Activated T-cell treated with anti-CD3 and anti-CD28 coated beads, Interleukin-2, amount 50 U/mL, for 48 hours (primary cell): ENCODE data around the gene MIER2.

Experiments used
- DNase-seq, 2 experiments: peaks; one replicate each; pipeline ENCODE4 v3.0.0-alpha.2; 2020

MIER2 gene

DNA sequence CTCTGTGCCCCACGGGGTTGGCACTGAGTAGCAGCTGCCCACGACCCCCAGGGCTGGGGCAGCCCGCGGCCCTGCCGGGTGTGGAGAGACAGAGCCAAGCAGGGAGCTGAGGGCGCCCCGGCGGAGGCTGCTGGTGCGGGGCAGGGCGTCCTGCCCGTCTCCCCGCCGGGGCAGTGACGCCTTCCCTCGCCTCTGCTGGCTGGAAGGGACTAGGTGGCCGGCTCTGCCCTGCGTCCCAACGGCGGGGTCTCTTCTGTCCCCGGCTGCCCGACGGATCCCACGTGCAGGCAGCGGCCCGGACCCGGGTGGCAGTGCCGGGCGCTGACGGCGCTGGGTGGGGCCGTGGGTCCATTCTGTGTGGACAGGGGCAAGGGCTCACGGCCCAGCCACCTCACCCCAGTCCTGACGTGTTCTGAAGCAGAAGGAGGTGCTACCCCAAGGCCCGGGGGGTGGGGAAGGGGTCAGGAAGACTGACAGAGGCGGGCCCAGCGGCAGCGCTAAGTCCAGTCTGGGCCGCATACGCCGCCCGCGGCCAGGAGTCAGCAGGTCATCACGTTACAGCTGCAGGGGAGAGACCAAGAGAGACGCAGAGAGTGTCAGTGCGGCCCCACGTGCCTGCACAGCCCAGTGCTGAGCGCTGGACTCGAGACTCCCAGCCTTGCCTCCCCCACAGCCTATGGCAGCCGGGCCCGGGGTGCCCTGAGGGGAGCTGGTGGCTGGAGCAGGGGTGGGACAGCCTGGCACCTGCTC is 38.3 kb downstream of the MIER2 start:
- DNase-seq: no peak

DNA sequence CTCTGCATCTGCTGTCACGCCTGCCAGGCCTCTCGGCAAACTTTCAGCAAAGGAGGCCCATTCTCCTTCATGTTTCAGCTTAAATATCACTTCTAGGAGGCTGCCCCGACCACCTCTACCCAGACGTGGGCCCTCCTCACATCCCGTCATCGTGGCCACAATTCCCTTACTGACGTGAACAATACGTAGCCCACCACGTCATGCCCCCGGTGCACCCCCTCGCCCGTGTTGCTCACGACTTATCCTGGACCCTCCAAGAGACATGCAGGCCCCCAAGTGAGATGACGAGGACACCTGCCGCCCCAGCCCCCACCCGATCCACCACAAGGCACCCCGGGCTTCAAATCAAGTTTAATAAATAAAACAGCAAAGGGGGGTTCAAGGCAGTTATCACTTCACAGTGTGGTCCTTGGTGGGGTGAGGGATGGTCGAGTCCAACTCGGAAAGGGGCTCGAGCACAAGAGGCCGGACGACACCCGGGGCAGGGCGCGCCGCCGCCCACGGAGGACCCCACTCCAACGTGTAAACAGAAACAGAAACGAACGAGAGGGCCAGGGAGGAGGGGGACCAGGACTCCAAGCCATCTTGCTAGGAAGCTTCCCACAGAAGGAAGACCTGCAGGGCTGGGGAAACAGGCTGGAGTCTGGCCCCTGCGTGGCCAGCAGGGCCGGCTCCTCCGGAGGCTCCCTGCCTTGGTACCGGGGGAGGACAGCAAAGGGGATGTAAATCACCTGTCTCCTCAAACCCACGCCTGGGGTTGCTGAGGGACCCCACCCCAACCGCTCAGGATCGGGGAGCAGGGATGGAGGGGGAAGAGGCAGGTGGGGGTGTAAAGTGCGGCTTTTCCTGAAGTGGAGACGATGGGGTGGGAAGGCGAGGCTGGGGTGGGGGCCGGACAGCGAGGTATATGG is 39.1 kb downstream of the MIER2 start:
- DNase-seq: no peak

DNA sequence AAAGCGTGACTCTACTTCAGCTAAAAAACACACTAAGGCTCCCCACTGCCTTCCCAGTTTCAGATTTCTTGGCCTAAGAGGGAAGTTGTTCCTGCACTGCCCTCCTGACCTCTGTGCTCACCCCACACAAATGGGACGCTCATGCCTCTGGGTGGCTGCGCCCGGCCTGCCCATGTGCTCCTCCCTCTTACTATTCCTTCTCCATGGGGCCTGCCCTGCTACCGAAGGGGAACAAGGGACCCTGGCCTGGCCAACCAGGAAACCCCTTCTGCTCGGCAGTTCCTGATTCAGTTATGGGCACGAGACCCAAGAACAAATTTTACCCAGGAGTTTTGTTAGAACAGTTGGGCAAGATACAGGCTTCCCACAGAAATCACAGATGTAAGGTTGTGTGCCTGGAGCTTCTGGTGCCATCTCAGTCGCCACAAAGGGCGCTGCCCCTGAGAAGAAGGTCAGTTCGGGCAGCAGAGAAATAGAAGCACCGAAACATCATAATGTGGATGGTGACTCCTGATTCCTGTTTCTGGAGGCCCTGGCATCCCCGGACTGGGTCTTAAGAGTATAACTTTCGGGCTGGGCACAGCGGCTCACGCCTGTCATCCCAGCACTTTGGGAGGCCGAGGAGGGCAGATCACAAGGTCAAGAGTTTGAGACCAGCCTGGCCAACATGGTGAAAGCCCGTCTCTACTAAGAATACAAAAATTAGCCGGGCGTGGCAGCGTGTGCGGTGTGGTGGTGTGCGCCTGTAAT is 47.9 kb downstream of the MIER2 start:
- no peak for DNase-seq

DNA sequence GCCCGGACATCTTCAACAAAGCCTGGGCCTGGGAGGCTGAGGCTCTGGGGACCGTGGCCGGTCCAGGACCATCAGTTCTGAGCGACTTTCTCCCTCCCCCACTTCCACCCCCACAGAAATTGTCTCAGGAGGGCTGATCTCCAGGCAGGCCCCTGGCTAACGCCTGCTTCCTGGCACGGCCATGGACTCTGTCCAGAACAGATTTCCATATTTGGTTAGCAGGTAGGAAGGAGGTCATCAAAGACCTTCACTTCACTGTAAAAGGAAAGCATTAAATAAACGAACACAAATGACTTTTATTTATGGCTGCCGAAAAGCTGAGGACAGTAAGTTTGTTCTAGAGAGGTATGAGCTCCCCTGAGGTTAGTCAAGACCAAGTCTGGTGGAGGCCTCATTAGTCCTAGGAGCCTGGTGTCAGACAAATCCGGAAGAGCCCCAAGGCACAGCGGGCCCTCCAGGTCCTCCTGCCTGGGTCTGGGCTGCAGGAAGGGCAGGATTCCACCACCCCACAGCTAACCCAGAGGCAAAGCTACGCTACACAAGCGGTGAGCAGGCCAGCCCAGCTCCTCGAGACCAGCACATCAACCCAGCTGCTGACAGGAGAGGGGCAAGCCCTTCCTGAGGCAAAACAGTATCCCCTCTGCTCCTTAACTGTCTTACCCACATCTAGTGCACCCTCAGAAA is 48.8 kb downstream of the MIER2 start:
- no peak for DNase-seq

DNA sequence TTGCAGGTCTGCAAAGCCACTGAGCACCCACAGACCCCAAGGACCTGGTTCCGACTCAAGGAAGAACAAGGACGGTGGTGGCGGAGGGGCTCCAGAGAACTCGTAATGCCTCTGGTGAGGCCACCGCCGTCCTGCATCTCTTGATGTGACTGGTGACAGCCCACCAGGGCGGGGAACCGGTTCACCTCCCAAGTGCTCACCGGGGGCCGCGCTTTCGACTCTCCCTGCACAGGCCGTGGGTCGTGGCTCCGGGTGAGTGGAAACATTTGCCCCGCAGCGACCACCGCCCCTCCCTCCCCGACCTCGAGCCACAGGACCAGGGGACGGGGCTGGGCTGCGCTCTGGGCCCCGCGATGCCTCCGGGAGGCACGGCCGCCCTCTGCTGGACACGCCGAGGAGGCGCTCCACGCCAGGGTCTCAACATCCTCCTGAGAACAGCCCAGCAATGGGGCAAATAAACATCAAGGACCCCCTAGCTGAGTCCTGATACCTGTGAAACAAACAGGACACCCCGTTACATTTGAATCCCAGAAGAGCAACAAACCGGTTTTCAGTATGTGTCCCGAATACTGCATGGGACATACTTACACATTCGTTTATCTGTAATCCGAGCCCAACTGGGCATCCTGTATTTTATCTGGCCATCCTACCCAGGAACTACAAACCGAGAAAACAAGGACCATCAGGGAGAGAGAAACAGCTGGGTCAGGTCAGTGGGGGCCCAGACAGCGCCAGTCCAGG is 49.5 kb downstream of the MIER2 start:
- DNase-seq: peak; percentile 64 to 72

DNA sequence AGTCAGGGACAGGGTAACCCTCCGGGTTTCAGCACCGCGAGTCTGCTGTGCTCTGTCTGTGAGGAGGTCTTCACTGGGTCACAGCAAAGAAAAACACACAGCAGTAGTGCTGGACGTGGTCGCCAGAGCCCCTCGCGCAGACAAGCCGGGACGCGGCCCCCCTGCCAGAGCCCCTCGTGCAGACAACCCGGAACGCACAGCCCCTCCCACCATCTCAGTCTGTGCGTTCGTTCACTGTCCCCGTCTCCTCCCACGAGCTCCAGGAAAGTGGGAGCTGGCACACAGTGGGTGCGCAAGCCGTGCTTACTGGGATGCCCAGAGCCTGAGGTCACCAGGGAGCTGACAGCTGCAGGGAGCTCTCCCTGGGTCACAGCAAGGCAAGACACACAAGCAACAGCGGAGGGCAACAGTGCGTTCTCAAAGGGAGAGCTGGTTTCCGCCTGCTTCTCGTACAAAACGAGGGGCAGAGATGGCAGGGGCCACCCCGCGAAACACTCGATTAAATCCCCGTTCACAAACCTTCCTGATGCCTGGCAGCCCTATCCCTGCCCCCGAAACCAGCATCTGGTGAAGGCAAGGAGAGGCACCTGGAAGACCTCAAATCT is 50.2 kb downstream of the MIER2 start:
- no peak for DNase-seq

DNA sequence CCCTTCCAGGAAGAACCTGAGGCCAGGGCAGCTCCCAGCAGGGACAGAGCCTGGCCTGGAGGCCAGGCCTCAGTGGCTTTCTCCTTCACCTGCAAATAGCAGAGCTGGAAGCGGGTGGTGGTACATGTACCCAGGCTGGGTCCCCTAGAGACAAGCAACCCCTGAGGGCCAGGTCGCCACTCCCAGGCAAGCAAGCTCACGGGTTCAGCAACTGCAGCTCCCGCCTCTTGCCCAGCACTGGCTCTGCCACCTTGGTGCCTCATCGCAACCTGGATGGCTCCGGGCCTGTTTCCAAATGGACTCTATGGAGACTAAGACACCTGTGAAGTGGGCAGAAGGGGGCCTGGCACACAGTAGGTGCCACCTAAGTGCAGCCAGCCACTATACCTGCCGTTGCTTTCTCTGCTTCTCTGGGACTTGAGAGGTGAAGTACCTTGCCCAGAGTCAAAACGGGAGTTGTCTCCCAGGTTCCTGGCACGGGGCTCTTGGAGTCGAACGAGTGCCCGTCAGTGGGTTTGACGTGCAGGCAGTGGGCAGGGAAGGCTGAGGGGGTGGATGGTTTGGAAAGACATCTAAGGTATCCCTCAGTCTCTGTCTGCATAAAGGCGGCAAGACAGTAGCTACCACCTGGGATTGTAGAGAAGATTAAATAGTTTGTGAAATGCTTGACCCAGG is 51.0 kb downstream of the MIER2 start:
- no peak for DNase-seq

DNA sequence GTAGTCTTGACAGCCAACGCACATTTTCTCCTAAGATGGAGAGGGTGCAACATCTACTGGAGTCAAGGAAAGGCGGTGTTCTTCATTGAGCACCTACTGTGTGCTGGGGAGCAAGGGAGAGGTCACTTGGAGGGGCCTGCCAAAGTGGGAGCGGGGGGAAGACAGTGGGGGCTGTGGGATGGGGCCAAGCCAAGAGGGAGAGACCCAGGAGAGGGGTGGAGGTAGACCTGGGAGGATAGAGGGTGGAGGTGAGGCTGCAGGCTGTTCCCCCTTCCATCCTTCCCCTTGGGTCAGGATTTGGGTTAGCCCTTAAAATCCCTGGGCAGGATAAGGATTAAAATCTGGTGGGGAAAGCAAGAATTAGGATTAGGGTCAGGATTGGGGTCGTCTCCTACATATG is 51.6 kb downstream of the MIER2 start:
- DNase-seq: no peak

DNA sequence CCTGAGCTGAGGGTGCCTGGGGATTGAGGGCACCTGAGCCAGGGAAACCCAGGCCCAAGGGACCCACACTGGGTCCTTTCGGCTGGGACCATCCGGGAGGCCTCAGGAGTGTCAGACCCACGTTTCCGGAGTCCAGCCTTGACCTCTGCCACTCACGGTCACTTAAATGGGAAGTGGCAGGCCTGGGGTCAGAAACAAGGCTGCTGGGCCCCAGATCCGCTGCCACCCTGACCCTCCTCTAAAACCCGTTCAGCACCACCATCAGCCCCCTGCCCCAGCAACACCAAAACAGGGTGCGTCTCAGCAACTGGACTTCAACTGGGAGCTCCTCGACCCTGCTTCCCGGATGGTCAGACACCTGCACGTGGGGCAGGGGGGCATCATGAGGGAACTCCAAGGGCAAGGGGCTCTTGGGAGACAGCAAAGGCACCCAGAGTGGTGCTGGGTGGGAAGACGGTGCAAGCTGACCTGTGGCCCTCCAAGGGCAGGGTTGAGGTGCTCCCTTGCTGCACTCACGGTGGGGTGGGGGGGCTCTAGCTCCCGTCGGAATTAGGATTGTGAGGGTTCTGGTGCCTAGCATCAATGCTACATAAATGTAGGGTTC is 52.2 kb downstream of the MIER2 start:
- no peak for DNase-seq

DNA sequence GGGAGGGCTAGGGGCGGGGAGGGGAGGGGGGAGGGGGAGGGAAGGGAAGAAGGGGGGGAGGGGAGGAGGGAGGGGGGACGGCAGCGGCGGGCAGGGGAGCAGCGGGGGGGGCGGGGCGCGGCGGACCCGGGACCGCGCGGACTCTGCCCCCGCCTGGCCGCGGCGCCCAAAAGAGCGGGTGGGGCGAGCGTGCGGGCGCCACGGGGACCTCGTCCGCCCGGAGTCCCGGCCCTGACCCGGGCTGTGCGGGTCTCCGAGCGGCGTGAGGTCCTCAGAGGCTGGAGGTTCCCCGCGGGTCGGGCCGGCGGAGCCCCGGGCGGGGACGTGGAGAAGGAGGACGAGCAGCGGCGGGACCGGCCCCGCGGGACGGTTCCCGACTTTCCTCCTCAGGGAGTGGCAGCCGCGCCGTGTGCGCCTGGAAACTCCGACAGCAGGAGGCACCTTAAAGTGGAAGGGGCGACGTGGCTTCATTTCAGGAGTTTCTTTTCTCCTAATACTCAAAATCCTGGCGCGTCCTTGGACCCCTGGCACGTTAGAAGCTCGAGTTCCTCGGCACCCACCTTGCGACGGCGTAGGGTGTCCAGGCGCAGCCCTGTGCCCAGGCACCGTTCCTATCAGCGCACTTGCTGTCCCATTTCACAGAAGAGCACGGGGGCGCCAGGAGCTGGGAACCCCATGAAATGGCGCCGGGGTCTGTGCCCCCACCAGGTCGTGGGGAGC is 52.9 kb downstream of the MIER2 start:
- no peak for DNase-seq

DNA sequence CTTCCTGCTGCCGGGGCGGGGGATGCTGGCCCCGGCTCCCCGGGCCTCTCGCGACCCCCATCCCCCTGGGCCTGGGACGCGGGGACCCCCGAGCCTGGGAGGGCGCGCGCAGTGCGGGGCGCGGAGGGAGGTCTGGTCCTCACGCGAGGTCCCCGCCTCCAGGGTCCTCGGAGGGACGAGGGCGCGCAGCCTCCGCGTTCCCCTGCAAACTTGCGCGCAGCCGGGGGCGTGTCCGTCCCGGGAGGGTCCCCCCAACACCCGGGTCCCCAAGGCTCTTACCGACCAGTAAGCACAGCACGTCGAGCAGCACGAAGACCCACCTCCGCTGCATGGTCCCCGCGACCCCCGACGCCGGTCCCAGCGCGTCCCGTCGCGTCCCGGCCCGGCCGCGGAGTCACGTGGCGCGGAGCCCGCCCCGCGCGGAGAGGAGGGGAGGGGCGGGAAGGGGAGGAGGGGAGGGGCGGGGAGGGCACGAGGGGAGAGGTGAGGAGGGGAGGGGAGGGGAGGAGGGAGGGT is 53.5 kb downstream of the MIER2 start, which contains the start of gene PLPP2:
PLPP2 (minus strand) TSS at position 398 of the 516 bp plus-strand sequence; CDS start at position 331, 67 bp downstream.
- no peak for DNase-seq

DNA sequence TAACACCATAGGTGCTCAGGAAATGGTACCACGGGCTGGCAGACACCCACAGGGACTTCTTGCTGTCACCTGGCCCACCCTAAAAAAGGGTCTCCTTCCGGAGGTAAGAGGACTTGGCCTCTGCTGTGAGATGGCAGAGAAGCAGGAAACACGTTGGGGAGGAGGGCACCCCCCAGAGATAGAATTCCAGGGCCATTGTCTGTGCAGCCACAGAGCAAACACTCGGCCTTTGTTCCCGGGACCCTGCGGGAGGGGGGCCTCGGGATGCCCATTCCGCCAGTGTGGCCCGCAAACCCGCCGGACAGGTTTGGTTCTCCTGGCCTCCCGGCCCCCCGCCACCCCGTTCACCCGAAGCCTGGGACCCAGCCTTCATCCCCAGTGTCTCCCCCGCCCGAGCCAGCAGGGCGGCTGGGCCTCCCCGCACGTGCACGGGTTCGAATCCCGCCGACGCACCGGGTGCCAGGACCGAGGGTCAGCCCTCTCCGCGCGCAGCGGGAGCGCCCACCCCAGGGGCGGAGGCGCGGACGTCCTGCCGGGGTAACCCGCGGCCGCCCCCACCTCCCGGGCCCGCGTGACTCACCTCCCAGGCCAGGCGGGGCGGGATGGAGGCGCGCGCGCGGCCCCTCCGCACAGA is 54.1 kb downstream of the MIER2 start:
- peak in 1 of 2 experiments; percentile 41 for DNase-seq

DNA sequence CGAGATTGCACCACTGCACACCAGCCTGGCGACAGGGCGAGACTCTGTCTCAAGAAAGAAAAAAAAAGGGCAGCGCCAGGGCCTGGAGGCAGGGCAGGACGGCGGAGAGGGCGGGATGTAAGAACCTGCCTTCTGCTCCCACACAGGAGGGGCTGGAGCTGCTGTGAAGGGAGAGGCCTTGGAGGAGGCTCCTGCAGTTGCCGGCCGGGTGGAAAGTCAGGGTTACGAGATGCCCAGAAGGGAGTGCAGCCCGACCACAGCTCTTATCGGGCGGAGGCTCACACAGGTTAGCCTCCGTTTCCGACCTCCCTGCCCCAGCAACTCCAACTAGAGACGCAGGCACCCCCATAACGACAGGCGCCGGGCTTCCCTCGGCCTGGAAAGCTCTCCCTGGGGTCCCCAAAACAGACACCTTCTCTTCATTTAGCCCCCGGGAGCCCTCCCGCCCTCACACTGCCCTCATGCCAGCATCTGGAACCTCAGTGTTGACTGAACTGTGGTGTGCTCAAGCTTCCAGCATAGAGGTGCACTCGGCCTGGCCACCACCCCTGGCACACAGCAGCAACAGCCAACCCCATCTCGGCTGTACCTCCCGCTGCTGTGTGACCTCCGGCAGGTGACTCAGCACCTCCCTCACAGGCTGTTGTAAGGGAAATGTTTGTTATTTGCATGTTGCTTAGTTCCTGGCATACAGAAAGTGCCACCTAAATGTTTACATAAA is 54.8 kb downstream of the MIER2 start:
- peak in 1 of 2 experiments; percentile 54 for DNase-seq

DNA sequence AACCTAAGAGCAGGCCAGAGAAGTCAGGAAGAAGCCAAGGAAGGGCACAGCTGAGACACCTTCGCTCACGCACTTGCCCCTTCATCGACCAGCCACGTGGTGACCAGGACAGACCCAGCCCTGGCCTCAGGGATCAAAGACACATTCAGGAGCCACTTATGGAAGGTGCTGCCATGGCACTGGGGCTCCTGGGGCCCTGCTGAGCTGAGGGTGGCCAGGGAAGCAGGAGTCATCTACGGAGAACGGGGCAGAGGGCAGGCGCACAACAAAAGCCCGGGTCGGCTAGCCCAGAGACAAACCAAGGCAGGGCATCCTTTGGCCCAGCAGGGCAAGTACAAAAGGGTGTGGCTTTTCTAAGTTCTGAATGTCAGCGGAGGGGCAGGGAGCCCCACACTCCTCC is 55.7 kb downstream of the MIER2 start:
- no peak for DNase-seq

DNA sequence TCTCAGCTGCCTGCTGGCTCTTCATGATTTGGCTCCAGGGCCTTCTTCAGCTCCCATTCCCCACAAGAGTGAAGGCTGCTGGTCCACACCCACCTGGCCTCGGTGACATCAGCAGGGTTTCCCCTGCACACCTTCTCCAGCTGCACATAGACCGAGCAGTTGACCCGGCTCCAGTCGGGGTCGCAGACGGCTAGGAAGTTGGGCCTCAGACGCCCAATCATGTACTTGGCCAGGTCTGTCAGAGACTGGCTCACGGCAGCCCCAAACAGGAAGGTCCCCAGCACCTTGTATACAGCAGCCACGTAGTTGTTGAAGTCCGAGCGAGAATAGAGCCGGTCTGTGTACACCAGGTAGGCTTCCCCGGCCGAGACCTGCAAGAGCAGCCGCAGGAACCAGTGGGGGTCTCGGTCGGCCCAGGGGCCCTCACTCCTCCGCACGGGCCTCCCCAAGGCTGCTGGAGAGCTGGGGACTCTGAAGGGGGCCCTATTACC is 57.2 kb downstream of the MIER2 start:
- DNase-seq: no peak

DNA sequence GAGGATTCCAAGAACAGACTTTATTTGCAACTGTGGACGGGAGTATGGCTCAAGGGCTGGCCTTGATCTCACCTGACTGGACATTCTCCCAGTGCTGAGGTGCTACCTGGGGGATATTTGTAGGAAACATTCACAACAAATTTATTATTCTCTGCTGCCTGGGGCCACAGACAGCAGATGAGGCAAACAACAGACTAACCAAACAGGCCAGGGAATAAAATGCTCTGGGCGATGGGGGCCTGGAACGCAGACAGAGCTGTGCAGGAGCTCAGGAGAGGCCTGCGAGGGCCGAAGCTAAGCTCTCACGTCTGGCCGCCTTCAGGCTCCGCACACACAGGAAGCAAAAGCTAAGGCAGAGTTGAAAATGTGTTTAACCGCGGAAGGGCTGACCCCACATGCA is 61.2 kb downstream of the MIER2 start:
- DNase-seq: no peak

DNA sequence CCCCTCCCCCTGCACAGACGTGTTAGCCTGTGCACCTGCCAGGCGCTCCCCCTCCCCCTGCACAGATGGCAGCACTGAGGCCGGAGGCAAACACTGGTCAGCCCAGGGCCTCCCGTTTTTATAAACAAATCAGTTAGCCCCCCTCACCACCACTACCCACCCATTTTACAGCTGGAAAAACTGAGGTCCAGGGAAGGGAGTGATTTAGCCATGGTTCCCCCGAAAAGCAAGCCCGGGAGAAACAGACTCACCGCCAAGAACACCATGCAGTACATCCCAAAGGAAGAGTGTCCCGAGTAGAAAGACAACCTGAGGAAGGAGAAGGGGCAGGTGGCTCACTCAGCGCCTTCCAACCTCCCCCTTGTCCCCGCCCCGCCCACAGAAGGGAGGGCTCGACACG is 62.1 kb downstream of the MIER2 start:
- DNase-seq: no peak

DNA sequence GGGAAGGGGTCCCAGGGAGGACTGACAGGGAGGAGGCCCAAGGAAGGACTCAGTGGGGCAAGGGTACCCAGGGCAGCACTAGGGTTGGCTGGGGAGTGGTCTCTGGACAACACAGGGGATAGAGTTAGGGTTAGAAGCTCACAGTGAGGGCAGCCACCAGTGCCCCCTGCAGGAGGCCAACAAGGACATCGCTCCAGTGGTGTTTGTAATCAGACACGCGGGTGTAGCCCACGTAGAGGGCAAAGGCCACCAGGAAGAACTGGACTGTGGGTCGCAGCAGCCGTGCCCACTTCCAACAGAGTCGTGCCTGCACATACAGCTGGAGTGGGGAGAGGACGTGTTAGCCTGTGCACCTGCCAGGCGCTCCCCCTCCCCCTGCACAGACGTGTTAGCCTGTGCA is 62.6 kb downstream of the MIER2 start:
- DNase-seq: no peak
